Measurements from ENCODE around the gene EGFL7. TPM values are rescaled to one million over a fixed set of nuclear protein-coding genes. Genes with fewer than 3 reads are reported as not detected.

The EGFL7 gene
- total RNA-seq, 3 donors from 2014 or later: 15.9 to 43.4 (median 18.9) TPM

DNA sequence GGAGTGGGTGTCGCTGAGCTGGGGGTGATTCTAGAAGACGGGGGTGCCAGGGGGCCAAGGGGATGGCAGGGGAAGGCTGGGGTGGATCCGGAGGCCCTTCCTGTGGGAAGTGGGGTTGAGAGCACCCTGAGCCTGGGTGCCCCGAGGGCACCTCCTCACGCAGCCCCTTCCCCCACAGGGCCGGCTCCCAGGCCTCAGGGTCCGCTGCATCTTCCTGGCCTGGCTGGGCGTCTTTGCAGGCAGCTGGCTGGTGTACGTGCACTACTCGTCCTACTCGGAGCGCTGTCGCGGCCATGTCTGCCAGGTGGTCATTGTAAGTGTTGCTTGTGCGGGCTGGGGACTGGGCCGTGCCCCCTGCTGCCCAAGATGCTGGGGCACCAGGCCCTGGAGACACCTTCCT is 54.7 kb downstream of the EGFL7 start:
- peaks cover 6% of the 10 kb centered on the region for H3K4me1 ChIP-seq (ENCODE audit: low read depth)
- intact Hi-C loops (cut with DNase I, micrococcal nuclease): no loop called here
- no peaks in the 10 kb centered on the region for H3K36me3 ChIP-seq (ENCODE audit: low read depth)
- no peaks in the 10 kb centered on the region for H3K9me3 ChIP-seq
- no peak overlapping the region for H3K4me3 ChIP-seq
- DNase-seq (no peak), ATAC-seq (no peak)
- TF ChIP-seq, protein P1, sequence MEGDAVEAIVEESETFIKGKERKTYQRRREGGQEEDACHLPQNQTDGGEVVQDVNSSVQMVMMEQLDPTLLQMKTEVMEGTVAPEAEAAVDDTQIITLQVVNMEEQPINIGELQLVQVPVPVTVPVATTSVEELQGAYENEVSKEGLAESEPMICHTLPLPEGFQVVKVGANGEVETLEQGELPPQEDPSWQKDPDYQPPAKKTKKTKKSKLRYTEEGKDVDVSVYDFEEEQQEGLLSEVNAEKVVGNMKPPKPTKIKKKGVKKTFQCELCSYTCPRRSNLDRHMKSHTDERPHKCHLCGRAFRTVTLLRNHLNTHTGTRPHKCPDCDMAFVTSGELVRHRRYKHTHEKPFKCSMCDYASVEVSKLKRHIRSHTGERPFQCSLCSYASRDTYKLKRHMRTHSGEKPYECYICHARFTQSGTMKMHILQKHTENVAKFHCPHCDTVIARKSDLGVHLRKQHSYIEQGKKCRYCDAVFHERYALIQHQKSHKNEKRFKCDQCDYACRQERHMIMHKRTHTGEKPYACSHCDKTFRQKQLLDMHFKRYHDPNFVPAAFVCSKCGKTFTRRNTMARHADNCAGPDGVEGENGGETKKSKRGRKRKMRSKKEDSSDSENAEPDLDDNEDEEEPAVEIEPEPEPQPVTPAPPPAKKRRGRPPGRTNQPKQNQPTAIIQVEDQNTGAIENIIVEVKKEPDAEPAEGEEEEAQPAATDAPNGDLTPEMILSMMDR (IDR thresholded peaks at IDR 0.05): no peak

DNA sequence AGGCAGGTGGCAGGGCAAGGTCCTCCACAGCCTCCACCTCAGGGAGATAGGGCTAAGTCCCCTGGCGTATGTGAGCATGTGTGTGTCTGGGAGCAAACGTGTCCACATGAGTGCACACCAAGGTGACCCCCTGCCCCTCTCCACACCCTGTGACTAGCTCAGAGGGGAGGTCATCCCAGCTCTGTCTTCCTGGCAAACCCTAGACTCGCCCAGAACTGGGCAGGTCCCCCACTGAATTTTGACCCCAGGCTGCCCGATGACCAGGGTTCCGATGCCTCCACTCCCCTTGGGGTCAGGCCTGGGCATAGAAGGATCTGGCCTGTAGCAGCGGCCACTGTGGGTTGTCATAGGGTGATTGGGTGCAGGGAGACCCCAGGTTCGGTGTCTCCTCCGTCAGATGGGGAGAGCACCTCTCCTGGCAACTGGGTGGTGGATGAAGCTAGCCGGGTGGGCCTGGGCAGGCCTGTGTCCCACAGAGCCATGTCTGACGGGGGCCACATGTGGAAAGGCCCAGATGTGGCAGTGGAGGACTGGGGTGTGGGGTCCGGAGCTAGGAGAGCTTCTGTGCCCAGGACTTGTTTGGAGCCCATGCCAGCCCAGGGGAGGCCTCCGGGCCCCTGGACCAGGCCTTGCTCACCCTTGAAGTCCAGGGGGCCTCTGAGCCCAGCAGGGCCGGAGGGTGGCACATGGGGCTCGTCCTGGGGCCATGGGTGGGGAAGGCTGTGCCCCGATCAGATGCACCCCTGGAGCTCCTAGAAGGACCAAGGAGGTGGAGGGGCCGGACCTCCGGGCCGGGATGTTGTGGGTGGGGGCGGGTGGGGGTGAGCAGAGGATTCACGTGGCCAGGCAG is 55.9 kb downstream of the EGFL7 start:
- intact Hi-C loops (cut with DNase I, micrococcal nuclease): no loop called here
- TF ChIP-seq, protein P1 (IDR thresholded peaks at IDR 0.05): no peak
- DNase-seq (no peak), ATAC-seq (no peak)
- H3K4me3 ChIP-seq: no peak overlapping the region
- no peaks in the 10 kb centered on the region for H3K36me3 ChIP-seq (ENCODE audit: low read depth)
- H3K4me1 ChIP-seq (ENCODE audit: low read depth): peaks cover 6% of the 10 kb centered on the region
- no peaks in the 10 kb centered on the region for H3K9me3 ChIP-seq

- ATAC-seq: peak; percentile 50
- H3K36me3 ChIP-seq (ENCODE audit: low read depth): no peaks in the 10 kb centered on the region
- intact Hi-C loops (cut with DNase I, micrococcal nuclease): no loop called here
- H3K4me1 ChIP-seq (ENCODE audit: low read depth): peaks cover 6% of the 10 kb centered on the region
- TF ChIP-seq, protein P1 (IDR thresholded peaks at IDR 0.05): no peak
- H3K4me3 ChIP-seq: no peak overlapping the region
- no peak for DNase-seq
- H3K9me3 ChIP-seq: no peaks in the 10 kb centered on the region
Observed at GRCh38 chr9:136719195-136719880, 56.6 kb downstream of the EGFL7 start.

DNA sequence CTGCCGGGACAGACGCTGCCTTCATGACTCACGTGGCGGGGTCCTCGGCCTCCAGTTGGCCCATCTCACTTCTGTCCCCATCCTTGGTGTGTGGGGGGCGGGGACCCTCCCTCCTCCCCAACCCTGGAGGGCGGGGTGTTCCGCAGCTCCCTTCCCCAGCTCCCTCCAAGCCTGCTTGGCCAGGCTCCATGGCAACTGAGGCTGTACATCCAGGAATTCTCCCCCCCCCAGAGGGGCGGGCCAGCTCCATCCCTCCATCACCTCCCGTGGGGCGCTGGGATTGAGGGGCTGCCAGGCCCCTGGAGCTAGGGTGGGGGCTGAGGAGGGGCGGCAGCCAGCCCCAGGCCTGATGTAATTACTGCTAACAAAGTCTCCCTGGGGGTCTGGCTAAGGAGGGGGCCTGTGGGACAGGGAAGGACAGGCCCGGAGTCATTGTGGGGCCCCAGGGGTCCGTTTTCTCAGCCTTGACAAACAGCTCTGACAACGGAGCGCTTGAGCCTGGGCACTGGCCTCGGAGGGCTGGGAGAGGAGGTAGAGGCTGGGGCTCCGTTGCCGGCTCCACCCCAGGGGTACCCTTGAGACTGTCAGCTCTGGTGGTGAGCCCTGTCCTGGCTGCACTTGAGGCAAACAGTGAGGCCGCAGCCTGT is 57.7 kb downstream of the EGFL7 start:
- intact Hi-C loops (cut with DNase I, micrococcal nuclease): no loop called here
- Histone ChIP-seq H3K9me3 (no peaks in the 10 kb centered on the region), H3K4me1 (ENCODE audit: low read depth) (peaks cover 6% of the 10 kb centered on the region), H3K36me3 (ENCODE audit: low read depth) (no peaks in the 10 kb centered on the region), H3K4me3 (no peak overlapping the region)
- ATAC-seq (no peak), DNase-seq (no peak)
- TF ChIP-seq, protein P1 (IDR thresholded peaks at IDR 0.05): no peak

DNA sequence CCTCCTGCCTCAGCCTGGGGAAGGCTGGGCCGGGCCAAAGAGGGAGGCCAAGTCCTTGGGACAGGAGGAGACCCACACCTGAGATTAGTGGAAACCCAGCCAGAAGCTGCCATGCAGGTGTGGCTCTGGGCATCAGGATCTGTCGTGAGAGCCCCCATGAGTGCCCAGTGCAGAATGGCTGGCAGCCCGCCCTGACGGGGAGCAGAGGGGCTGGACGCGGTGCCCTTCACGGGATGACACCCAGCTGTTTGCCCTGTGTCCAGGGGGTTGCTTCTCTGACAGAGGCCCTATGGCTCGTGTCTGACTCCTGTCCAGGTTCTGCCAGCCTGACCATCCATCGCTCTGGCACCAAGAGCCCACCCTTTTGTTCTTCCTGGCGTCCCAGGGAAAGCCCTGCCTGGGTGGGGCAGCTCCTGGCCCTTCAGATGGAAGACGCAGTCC is 58.2 kb downstream of the EGFL7 start:
- H3K4me3 ChIP-seq: no peak overlapping the region
- no peaks in the 10 kb centered on the region for H3K9me3 ChIP-seq
- TF ChIP-seq, protein P1 (IDR thresholded peaks at IDR 0.05): no peak
- no peaks in the 10 kb centered on the region for H3K36me3 ChIP-seq (ENCODE audit: low read depth)
- intact Hi-C loops (cut with DNase I, micrococcal nuclease): no loop called here
- no peak for DNase-seq
- peaks cover 6% of the 10 kb centered on the region for H3K4me1 ChIP-seq (ENCODE audit: low read depth)
- ATAC-seq: no peak

Data from mucosa of descending colon (tissue), 3 donors.